Body of pancreas (tissue), 4 donors: ENCODE measurements around the gene THY1. TPM values are rescaled to one million over a fixed set of nuclear protein-coding genes. Genes with fewer than 3 reads are reported as not detected.

Experiments
- ATAC-seq: fragments of 150-250 bp; one replicate; pipeline ENCODE4 v1.9.1; 2016
- DNase-seq, 4 donors: peaks; one replicate each; pipeline ENCODE4 v3.0.0-alpha.2; 2019
- H3K27ac ChIP-seq, 4 donors: fragments of 200-600 bp; sonication (generic); 1 replicate in 3 of 4; 2 replicates in 1 of 4; pipeline versions ENCODE4 v1.5.1 to v1.6.1; 2016 to 2019; ENCODE audit warnings: mild to moderate bottlenecking in 1 of 4, mixed read lengths in 1 of 4, moderate library complexity in 1 of 4
- H3K27me3 ChIP-seq, 2 donors: fragments of 200-600 bp; sonication (generic); one replicate each; pipeline ENCODE4 v1.6.0; 2016; ENCODE audit warnings: mild to moderate bottlenecking in 1 of 2
- H3K36me3 ChIP-seq, 2 donors: fragments of 200-600 bp; sonication (generic); replicated peaks in 1 of 2; 2 replicates each; pipeline ENCODE4 v1.5.1; 2016; ENCODE audit warnings: low read depth in 2 of 2; ENCODE audit not compliant: insufficient read depth in 1 of 2
- H3K4me1 ChIP-seq: fragments of 200-600 bp; sonication (generic); one replicate; pipeline ENCODE4 v1.6.0; 2016
- H3K4me3 ChIP-seq, 2 donors: fragments of 200-600 bp; sonication (generic); 1 replicate in 1 of 2; 2 replicates in 1 of 2; pipeline ENCODE4 v1.5.1; 2016 to 2019
- H3K9me3 ChIP-seq, 3 donors: fragments of 200-600 bp; sonication (generic); 1 replicate in 2 of 3; 2 replicates in 1 of 3; pipeline ENCODE4 v1.5.1; 2016
- POLR2A ChIP-seq, 3 donors: fragments of 450-650 bp; IDR thresholded peaks; one replicate each; pipeline ENCODE4 v1.6.1; 2016; ENCODE audit warnings: antibody characterized with exemption in 3 of 3, mild to moderate bottlenecking in 2 of 3
- WGBS, 2 donors: methylation state at CpG; one replicate each; pipeline ENCODE4 v1.1.5; 2017; 5-methylcytosine and 5-hydroxymethylcytosine counted together
- intact Hi-C: fragments of 100-400 bp; cut with DNase I; formaldehyde crosslinking; loops from one replicate; pipeline ENCODE4 v1.15.1; 2023
- total RNA-seq, 2 donors: library from RNA; depleted of rRNA; stranded (reverse); fragments of >200 nt; gene quantifications; one replicate each; pipeline ENCODE4 v1.1.0, GENCODE V29; 2016
- TF ChIP-seq, protein P1 (sequence below), 7 experiments: fragments of 450-650 bp in 4 of 7; fragments of 200-600 bp in 3 of 7; sonication (generic) in 3 of 7; IDR thresholded peaks; one replicate each; pipeline ENCODE4 v1.5.1; 2016 to 2019; ENCODE audit warnings: antibody characterized with exemption in 7 of 7

Gene THY1
- total RNA-seq, 2 donors from 2014 or later, result 6.9 to 9.9 TPM

DNA sequence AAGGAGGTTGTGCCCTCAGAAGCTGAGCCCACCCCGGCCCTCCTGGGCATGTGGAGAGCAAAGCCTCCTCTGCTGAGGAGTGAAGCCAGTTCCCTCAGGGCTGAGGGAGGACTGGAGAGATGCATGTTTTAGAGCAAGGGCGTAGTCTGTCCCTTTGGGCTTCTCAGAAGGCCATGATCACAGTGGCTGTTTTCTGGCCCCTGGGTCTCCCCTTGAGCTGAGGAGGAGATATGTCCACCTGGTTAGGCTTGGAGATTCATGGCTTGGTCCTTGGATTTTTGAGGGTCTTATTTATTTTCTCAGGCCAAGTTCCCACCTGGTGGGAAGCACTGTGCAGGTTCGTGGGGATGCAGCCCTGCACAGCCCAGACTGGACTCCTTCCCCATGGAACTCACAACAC is 46.5 kb upstream of the THY1 start:
- TF ChIP-seq POLR2A (IDR thresholded peaks at IDR 0.05), result no peak
- TF ChIP-seq, protein P1, sequence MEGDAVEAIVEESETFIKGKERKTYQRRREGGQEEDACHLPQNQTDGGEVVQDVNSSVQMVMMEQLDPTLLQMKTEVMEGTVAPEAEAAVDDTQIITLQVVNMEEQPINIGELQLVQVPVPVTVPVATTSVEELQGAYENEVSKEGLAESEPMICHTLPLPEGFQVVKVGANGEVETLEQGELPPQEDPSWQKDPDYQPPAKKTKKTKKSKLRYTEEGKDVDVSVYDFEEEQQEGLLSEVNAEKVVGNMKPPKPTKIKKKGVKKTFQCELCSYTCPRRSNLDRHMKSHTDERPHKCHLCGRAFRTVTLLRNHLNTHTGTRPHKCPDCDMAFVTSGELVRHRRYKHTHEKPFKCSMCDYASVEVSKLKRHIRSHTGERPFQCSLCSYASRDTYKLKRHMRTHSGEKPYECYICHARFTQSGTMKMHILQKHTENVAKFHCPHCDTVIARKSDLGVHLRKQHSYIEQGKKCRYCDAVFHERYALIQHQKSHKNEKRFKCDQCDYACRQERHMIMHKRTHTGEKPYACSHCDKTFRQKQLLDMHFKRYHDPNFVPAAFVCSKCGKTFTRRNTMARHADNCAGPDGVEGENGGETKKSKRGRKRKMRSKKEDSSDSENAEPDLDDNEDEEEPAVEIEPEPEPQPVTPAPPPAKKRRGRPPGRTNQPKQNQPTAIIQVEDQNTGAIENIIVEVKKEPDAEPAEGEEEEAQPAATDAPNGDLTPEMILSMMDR (IDR thresholded peaks at IDR 0.05), result no peak
- H3K4me3 ChIP-seq, result no peak overlapping the region
- DNase-seq (no peak), ATAC-seq (no peak)
- WGBS, 2 donors, result 66 to 79% methylated on average over 3 of the region's 3 CpGs
- no peaks in the 10 kb centered on the region for H3K27me3 ChIP-seq
- intact Hi-C loops, result no loop called here
- no peaks in the 10 kb centered on the region for H3K4me1 ChIP-seq
- H3K27ac ChIP-seq, result no peak overlapping the region
- no peaks in the 10 kb centered on the region for H3K36me3 ChIP-seq
- H3K9me3 ChIP-seq, result no peaks in the 10 kb centered on the region

DNA sequence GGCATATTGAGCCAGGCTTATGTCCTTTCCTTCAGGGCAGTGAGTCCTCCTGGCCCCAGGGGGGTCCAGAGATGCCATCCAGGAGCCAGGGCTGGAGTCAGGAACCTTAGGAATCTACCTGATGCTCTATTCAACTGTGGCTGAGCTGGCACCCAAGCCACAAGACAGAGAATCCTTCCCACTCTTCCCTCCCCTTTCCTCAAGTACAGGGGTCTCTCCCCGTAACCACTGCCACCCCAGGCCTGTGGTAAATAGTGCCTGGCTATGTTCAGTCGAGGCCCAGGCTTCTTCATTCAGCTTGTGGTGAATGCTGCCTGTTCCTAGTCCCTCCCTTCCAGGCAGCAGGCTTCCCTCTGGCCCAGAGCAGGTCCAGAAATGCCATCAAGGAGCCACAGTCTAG is 45.5 kb upstream of the THY1 start:
- no peaks in the 10 kb centered on the region for H3K36me3 ChIP-seq
- intact Hi-C loops, result no loop called here
- H3K9me3 ChIP-seq, result no peaks in the 10 kb centered on the region
- H3K4me1 ChIP-seq, result no peaks in the 10 kb centered on the region
- ATAC-seq (no peak), DNase-seq (no peak)
- no peak overlapping the region for H3K27ac ChIP-seq
- TF ChIP-seq, protein P1 (IDR thresholded peaks at IDR 0.05), result no peak
- TF ChIP-seq POLR2A (IDR thresholded peaks at IDR 0.05), result no peak
- H3K27me3 ChIP-seq, result no peaks in the 10 kb centered on the region
- WGBS, 2 donors, result 74% methylated on average over 2 of the region's 2 CpGs; no CpG with 5 or more reads in 1 of the 2 donors
- H3K4me3 ChIP-seq, result no peak overlapping the region

DNA sequence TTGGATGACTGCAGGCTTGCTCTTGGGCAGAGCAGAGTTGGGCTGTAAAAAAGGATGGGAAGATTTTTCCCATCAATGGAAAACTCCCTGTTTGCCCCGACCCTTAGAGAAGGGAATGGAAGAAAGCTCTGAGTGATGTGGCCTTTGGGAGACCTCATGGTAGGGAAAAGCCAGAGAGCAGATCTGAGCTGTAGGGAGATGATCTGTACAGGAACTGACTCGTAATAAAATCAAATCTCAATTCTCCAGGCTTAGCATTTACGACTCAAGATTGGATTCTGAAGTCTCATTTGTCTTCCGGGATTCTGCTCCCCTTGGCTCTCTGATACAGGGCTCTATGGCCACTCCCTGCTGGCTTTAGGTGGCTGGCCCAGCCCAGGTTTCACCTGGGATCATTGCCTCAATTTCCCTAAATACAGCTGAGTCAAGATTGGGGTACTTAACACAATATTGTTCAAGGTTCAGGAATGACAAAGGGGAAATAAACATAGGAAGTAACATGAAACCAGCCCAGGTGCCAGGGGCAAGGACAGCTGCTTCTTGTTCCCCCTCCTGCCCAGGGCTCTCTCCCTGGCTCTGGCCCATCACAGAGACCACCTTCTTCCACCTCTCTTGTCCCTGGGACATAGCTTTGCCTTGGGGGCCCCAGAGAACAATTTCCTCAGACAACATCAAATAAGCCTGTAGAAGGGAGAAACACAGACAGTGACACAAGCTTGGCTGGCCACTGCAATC is 38.4 kb upstream of the THY1 start:
- Histone ChIP-seq H3K4me3 (no peak overlapping the region), H3K27ac (no peak overlapping the region), H3K9me3 (no peaks in the 10 kb centered on the region), H3K36me3 (no peaks in the 10 kb centered on the region), H3K4me1 (no peaks in the 10 kb centered on the region), H3K27me3 (no peaks in the 10 kb centered on the region)
- TF ChIP-seq, protein P1 (IDR thresholded peaks at IDR 0.05), result no peak
- no peak for TF ChIP-seq POLR2A (IDR thresholded peaks at IDR 0.05)
- no peak for DNase-seq
- intact Hi-C loops, result no loop called here
- 61 to 67% methylated on average over 4 of the region's 4 CpGs for WGBS, 2 donors
- ATAC-seq, result no peak

DNA sequence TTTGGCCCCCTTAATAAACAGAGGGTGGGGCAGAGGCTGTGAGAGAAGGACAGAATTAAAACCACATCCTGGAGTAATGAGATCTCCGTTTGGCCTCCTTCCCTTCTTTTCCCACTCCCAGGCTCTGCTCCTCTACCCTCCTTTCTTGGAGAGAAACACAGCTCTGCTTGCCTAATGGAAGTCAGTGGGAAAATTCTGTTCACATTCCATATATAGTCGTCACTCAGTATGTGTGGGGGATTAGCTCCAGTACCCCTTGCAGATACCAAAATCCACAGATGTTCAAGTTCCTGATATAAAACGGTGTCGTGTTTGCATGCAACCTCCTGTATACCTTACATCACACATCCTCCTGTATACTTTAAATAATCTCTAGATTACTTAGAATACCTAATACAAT is 37.6 kb upstream of the THY1 start:
- ATAC-seq (no peak), DNase-seq (no peak)
- Histone ChIP-seq H3K27me3 (no peaks in the 10 kb centered on the region), H3K9me3 (no peaks in the 10 kb centered on the region), H3K27ac (no peak overlapping the region), H3K4me3 (no peak overlapping the region), H3K4me1 (no peaks in the 10 kb centered on the region), H3K36me3 (no peaks in the 10 kb centered on the region)
- no peak for TF ChIP-seq POLR2A (IDR thresholded peaks at IDR 0.05)
- TF ChIP-seq, protein P1 (IDR thresholded peaks at IDR 0.05), result no peak
- intact Hi-C loops, result no loop called here
- 51 to 56% methylated on average over 4 of the region's 4 CpGs for WGBS, 2 donors

DNA sequence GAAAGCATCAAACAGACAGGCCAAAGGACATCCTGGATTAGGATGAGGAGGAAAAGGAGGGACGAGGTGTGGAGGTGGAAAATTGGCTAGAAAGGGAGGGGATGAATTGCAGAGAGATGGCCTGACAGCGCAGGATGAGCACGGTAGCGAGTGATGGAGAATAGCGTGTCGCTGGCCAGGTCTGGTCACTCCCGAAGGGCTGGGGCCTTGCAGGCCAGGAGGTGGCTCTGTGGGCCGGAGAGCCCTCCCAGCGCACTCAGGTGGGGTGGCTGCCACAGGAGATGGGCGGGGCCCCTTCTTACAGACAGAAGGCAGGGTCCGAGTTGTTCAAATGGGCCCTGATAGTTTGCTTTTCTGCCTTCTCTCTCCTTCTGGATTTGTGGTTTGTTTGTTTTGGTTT is 37.1 kb upstream of the THY1 start:
- Histone ChIP-seq H3K27ac (no peak overlapping the region), H3K36me3 (no peaks in the 10 kb centered on the region), H3K4me3 (no peak overlapping the region), H3K9me3 (no peaks in the 10 kb centered on the region), H3K27me3 (no peaks in the 10 kb centered on the region), H3K4me1 (no peaks in the 10 kb centered on the region)
- ATAC-seq, result no peak
- intact Hi-C loops, result no loop called here
- DNase-seq, result no peak
- TF ChIP-seq, protein P1 (IDR thresholded peaks at IDR 0.05), result no peak
- TF ChIP-seq POLR2A (IDR thresholded peaks at IDR 0.05), result no peak
- WGBS, 2 donors, result 76 to 77% methylated on average over 11 of the region's 11 CpGs
